Muscle layer of colon (tissue), 2 donors: Measurements from ENCODE around the gene RCCD1.

Source experiments
- H3K27ac ChIP-seq: one replicate; pipeline ENCODE4 v1.7.0; 2013; ENCODE audit warnings: low read depth, mild to moderate bottlenecking, low read length, moderate library complexity
- H3K27me3 ChIP-seq, 2 donors: one replicate each; pipeline ENCODE4 v1.7.0; 2013; ENCODE audit warnings: low read length in 2 of 2, mild to moderate bottlenecking in 2 of 2; ENCODE audit not compliant: insufficient read depth in 2 of 2, control insufficient read depth in 1 of 2
- H3K36me3 ChIP-seq: one replicate; pipeline ENCODE4 v1.7.0; 2013; ENCODE audit warnings: mild to moderate bottlenecking, low read length; ENCODE audit not compliant: insufficient read depth
- H3K4me1 ChIP-seq: one replicate; pipeline ENCODE4 v1.7.0; 2013; ENCODE audit warnings: mild to moderate bottlenecking, low read length; ENCODE audit not compliant: insufficient read depth
- H3K4me3 ChIP-seq, 2 donors: one replicate each; pipeline ENCODE4 v1.7.0; 2013; ENCODE audit warnings: low read length in 2 of 2, low read depth in 1 of 2, mild to moderate bottlenecking in 1 of 2, moderate library complexity in 1 of 2
- H3K9ac ChIP-seq: one replicate; pipeline ENCODE4 v1.7.0; 2013; ENCODE audit warnings: low read length
- H3K9me3 ChIP-seq: one replicate; pipeline ENCODE4 v1.7.0; 2013; ENCODE audit warnings: mild to moderate bottlenecking, low read length
- donor health status: abdominal sarcoma.
- donor health status: Adenocarcinoma of cecum.

Gene RCCD1

DNA sequence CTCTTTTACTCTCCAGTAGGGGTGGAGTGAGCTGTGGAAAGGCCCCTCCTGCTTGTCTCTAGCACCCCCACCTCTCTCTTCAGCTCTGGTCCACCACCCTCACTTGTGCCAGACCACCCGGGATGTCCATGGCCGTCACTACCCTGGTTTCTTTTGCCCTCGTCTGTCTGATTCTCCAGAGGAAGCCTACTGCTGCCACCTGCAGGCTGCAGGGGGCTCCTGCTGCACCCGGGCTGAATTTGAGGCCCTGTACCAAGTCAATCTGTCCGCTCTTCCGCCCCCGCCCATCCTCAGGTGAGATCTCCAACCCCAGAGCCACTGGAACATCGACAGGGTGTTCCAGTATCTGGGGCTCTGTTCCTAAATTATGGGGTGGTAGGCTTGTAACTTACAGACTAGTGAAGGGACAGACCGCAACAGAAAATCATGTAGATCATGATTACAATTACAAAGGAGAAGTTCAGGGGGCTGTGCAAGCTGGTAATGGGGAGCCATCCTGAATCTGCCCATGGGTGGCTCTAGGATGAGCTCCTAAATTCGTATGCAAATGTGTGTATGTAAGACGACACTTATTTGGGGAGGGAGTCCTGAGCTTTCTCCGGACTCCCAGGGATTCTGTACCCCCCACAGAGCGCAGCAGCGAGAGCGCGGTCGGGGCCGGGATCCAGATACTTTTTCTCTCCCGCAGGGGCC is 20.3 kb upstream of the RCCD1 start:
- no peaks in the 10 kb centered on the region for H3K27me3 ChIP-seq

DNA sequence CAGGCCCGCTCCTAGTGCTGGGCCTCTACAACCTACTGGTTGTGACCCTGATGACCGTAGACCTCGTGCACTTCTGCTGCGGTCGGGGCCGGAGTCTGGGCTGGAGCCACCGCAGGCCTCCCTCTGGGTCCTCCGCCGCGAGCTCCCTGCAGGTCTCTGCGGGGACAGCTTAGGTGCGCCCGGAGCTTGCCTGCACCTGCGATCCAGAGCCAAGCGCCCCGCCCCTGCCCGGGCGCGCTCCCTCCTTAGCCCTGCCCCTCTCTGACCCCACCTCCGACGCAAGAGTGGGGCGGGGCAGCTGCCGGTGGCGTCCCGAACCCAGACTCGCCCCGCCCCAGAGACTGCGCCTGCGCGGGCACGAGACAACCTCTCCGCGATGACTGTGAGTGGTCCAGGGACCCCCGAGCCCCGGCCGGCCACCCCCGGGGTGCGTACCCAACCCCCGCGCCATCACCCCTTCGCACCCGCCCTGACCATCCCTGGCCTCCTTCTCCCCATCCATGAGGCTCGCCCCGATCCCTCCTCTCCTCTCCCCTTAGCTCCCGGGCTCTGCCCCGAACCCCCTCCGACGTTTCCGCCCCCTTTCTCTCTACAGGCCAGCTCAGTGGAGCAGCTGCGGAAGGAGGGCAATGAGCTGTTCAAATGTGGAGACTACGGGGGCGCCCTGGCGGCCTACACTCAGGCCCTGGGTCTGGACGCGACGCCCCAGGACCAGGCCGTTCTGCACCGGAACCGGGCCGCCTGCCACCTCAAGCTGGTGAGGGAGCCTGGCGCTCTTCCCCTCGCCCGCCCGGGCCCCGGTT is 19.5 kb upstream of the RCCD1 start, which contains the start of gene UNC45A:
TSS of gene UNC45A (plus strand) at position 337 of the 803 bp plus-strand sequence. CDS start at position 377, 40 bp downstream.
- H3K4me1 ChIP-seq, result peaks cover 43% of the 10 kb centered on the region
- H3K27me3 ChIP-seq, result no peaks in the 10 kb centered on the region
- peak within 1 kb of the TSS; percentile 45 to 65 for H3K4me3 ChIP-seq
- peak within 1 kb of the TSS; percentile 10 for H3K9ac ChIP-seq
- peak within 1 kb of the TSS; percentile 75 for H3K27ac ChIP-seq
- H3K9me3 ChIP-seq, result no peaks in the 10 kb centered on the region
- peaks cover 17% of the 10 kb centered on the region for H3K36me3 ChIP-seq

More for the DNA sequence above, 20.3 kb upstream of the RCCD1 start:
- Histone ChIP-seq H3K27ac (peak overlapping the region; percentile 75), H3K4me3 (peak overlapping the region; percentile 45 to 65), H3K9me3 (no peaks in the 10 kb centered on the region), H3K9ac (no peak overlapping the region), H3K36me3 (peaks cover 9% of the 10 kb centered on the region), H3K4me1 (peaks cover 44% of the 10 kb centered on the region)

DNA sequence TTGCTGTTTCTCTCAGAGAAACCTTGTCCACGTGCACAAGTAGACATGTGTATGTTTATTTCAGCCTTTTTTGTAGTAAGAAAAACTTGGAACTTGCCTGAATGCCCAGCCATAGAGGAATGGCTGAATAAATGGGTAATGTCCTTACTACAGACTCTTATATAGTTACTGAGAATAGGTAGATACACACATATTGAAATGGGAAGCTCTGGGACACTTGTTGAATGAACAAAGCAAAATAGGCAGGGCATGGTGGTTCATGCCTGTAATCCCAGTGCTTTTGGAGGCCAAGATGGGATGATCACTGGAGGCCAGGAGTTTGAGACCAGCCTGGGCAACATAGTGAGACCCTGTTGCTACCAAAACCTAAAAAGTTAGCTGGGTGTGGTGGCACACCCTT is 17.9 kb upstream of the RCCD1 start:
- peaks cover 28% of the 10 kb centered on the region for H3K36me3 ChIP-seq
- H3K4me3 ChIP-seq, result no peak overlapping the region
- no peaks in the 10 kb centered on the region for H3K27me3 ChIP-seq
- H3K9ac ChIP-seq, result no peak overlapping the region
- no peak overlapping the region for H3K27ac ChIP-seq
- H3K4me1 ChIP-seq, result peaks cover 30% of the 10 kb centered on the region
- no peaks in the 10 kb centered on the region for H3K9me3 ChIP-seq

DNA sequence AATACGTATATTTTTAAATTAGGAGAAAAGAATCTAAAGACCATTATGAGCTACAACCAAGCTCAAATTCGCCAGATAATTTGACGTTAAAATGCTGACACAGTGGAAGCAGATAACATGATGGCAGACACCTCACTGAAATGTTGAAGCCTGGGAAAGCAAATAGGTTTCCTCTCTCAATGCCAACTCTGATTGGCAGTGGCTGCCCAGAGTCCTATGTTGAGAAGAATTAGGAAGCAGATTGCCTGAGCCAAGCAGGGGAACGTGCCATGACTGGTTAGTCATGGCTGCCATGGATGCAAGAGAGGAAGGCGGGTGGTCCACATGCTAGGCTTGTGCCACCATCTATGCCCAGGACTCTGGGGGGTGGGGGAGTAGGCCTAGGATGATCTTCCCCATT is 16.4 kb upstream of the RCCD1 start:
- H3K9me3 ChIP-seq, result no peaks in the 10 kb centered on the region
- H3K4me3 ChIP-seq, result no peak overlapping the region
- peaks cover 22% of the 10 kb centered on the region for H3K4me1 ChIP-seq
- H3K27ac ChIP-seq, result no peak overlapping the region
- peaks cover 43% of the 10 kb centered on the region for H3K36me3 ChIP-seq
- H3K9ac ChIP-seq, result no peak overlapping the region
- no peaks in the 10 kb centered on the region for H3K27me3 ChIP-seq

DNA sequence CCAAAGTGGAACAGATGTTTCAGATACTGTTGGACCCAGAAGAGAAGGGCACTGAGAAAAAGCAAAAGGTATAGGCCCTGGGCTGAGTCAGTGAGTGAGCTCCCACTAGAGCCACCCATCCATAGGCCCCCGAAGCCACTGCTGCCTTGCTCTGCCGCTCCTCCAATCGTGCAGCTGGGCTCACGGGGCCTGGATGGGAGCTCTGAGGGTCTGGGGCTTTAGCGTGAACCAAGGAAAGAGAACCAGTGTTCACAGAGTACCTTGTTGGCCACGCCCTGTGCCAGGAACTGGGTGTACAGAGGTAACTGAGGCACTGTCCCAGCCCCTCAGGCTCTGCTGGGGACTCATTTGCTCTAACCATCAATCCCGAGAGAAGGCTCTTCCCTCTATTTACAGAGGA is 14.9 kb upstream of the RCCD1 start:
- Histone ChIP-seq H3K4me1 (peaks cover 10% of the 10 kb centered on the region), H3K9ac (no peak overlapping the region), H3K27me3 (no peaks in the 10 kb centered on the region), H3K9me3 (no peaks in the 10 kb centered on the region), H3K36me3 (peaks cover 58% of the 10 kb centered on the region), H3K27ac (no peak overlapping the region), H3K4me3 (no peak overlapping the region)

DNA sequence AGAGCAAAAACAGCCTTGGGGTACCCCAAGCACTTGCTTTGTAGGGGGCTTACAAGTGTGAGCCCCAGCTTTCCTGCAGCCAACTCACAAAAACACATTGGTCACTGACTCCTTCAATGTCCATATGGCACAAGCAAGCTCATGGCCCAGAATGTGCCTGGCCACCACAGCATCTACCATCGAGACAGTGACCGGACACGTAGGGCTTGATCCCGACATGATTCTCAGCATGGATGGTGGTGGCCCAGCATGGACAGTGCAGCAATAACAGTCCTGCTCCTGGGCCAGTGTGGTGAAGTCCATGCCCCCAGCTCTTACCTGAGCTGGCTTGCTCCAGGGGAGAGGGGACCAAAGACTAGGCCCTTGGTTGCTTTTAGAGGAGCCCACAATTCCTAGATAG is 13.6 kb upstream of the RCCD1 start:
- Histone ChIP-seq H3K27ac (no peak overlapping the region), H3K27me3 (no peaks in the 10 kb centered on the region), H3K4me1 (peaks cover 6% of the 10 kb centered on the region), H3K9ac (no peak overlapping the region), H3K9me3 (no peaks in the 10 kb centered on the region), H3K4me3 (no peak overlapping the region), H3K36me3 (peaks cover 62% of the 10 kb centered on the region)

DNA sequence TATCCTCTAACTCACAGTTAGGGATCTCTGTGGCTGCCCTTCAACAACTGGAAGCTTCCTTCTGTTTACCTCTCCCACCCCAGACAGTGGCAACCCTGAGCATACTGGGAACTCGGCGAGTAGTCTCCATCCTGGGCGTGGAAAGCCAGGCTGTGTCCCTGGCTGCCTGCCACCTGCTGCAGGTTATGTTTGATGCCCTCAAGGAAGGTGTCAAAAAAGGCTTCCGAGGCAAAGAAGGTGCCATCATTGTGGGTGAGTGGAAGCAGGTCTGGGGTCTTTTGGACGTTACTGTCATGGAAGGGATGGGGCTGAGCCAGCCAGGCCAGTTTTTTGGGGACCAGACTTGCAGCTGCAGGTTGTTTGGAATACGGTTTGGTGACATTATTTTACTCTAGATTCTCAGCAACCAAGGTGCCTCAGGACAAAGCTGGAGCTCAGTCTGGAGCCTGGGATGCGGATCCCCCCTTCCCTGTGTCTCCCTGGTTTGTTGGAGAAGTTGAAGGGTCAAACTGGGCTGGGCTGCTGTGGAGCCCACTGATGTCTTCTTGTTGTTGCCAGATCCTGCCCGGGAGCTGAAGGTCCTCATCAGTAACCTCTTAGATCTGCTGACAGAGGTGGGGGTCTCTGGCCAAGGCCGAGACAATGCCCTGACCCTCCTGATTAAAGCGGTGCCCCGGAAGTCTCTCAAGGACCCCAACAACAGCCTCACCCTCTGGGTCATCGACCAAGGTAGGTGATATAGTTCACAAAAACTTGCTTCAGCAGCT is 12.1 kb upstream of the RCCD1 start:
- Histone ChIP-seq H3K4me1 (no peaks in the 10 kb centered on the region), H3K9me3 (no peaks in the 10 kb centered on the region), H3K9ac (no peak overlapping the region), H3K4me3 (no peak overlapping the region), H3K27ac (no peak overlapping the region), H3K36me3 (peaks cover 75% of the 10 kb centered on the region), H3K27me3 (no peaks in the 10 kb centered on the region)

DNA sequence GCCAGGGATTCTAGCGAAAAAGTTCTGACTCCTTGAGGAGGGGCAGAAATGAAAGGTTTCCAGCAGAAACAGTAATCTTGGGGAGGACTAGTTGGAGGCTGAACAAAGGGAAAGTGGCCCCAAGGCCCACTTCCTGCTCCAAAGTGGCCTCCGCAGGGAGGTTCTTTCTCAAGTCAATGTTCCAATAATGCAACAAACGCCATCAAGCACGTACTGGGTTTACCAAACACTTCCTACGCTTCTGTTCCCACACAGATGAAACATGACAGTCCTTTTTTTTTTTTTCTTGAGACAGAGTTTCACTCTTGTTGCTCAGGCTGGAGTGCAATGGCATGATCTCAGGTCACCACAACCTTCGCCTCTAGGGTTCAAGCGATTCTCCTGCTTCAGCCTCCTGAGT is 9.6 kb upstream of the RCCD1 start:
- H3K4me1 ChIP-seq, result no peaks in the 10 kb centered on the region
- H3K4me3 ChIP-seq, result no peak overlapping the region
- H3K36me3 ChIP-seq, result peaks cover 81% of the 10 kb centered on the region
- no peak overlapping the region for H3K27ac ChIP-seq
- no peaks in the 10 kb centered on the region for H3K27me3 ChIP-seq
- H3K9ac ChIP-seq, result no peak overlapping the region
- no peaks in the 10 kb centered on the region for H3K9me3 ChIP-seq

DNA sequence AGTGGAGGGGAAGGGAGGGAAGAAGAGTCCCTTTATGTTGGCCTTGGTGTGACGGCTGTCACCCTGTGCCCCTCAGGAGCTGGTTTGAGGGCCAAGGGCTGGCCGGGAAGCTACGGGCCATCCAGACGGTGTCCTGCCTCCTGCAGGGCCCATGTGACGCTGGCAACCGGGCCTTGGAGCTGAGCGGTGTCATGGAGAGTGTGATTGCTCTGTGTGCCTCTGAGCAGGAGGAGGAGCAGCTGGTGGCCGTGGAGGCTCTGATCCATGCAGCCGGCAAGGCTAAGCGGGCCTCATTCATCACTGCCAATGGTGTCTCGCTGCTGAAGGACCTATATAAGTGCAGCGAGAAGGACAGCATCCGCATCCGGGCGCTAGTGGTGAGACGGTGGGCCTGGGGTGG is 8.1 kb upstream of the RCCD1 start:
- no peak overlapping the region for H3K27ac ChIP-seq
- H3K36me3 ChIP-seq, result peaks cover 83% of the 10 kb centered on the region
- H3K9me3 ChIP-seq, result no peaks in the 10 kb centered on the region
- H3K27me3 ChIP-seq, result no peaks in the 10 kb centered on the region
- H3K4me1 ChIP-seq, result no peaks in the 10 kb centered on the region
- H3K4me3 ChIP-seq, result no peak overlapping the region
- no peak overlapping the region for H3K9ac ChIP-seq

DNA sequence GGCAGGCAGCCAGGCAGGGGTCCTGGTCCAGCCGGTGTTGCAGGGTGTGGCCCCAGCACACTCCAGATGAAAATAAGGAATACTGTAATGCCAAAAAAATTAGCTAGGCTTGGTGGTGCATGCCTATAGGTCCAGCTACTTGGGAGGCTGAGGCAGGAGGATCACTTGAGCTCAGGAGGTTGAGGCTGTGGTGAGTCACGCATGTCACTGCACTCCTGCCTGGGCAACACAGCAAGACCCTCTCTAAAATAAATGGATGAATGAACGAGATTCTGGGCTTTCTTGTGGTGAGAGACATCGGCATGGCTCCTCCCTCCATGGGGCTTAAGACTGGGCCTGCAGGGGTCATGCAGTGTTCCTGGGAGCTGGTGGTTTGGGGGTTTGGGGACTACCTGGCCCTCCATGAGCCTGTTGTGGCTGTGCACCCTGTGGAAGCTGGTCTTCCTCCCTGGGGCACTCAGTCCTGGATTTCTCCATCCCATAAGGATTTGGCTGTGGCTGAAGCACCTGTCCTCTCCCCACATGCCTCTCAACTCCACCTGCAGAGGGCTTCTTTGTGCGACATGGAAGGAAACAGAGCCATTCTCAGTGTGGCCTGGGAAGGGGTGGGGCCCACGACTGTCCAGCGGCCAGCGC is 7.6 kb upstream of the RCCD1 start:
- H3K9me3 ChIP-seq, result no peaks in the 10 kb centered on the region
- no peaks in the 10 kb centered on the region for H3K4me1 ChIP-seq
- H3K4me3 ChIP-seq, result no peak overlapping the region
- no peak overlapping the region for H3K27ac ChIP-seq
- H3K36me3 ChIP-seq, result peaks cover 86% of the 10 kb centered on the region
- H3K9ac ChIP-seq, result no peak overlapping the region
- H3K27me3 ChIP-seq, result no peaks in the 10 kb centered on the region
